Caco-2 (cell line): Measurements from ENCODE around the gene MAP7. TPM values are rescaled to one million over a fixed set of nuclear protein-coding genes. Genes with fewer than 3 reads are reported as not detected.

Experiments
- BruUV-seq: library from RNA; stranded (reverse); fragments of 400-500 nt; replicated peaks from 2 replicates; lab custom pipeline; 2021; lab: Mats Ljungman, UMichigan
- CTCF ChIA-PET: fragments of 300-600 bp; sonication (Branson Sonifier 250); formaldehyde crosslinking; loops from one replicate; lab custom pipeline; 2022; ENCODE audit warnings: antibody characterized with exemption; lab: Charles Lee
- POLR2A ChIA-PET: fragments of 300-600 bp; sonication (Branson Sonifier 250); formaldehyde crosslinking; loops from one replicate; lab custom pipeline; 2022; ENCODE audit warnings: antibody characterized with exemption; lab: Charles Lee
- DNase-seq, 2 experiments: peaks; one replicate each; pipeline versions ENCODE4 v3.0.0 to v3.0.0-alpha.2; 2020 to 2022
- H3K27me3 ChIP-seq: replicated peaks from 2 replicates; pipeline ENCODE4 v1.6.0; 2011; ENCODE audit warnings: low read length; ENCODE audit not compliant: control insufficient read depth, insufficient read depth
- H3K36me3 ChIP-seq: 2 replicates; pipeline ENCODE4 v1.5.1; 2011; ENCODE audit warnings: low read length; ENCODE audit not compliant: control insufficient read depth, insufficient read depth
- H3K4me1 ChIP-seq: fragments of 250-450 bp; sonication (Bioruptor Pico); 2 replicates; pipeline ENCODE4 v1.5.1; 2020; ENCODE audit warnings: mild to moderate bottlenecking
- H3K4me3 ChIP-seq: 2 replicates; pipeline ENCODE4 v1.5.1; 2011; ENCODE audit warnings: low read depth, mild to moderate bottlenecking, control low read depth, low read length
- H3K9me3 ChIP-seq: fragments of 250-450 bp; sonication (Bioruptor Pico); 2 replicates; pipeline ENCODE4 v1.5.1; 2020; ENCODE audit warnings: mild to moderate bottlenecking, moderate library complexity
- H3K27ac Mint-ChIP-seq: one replicate; pipeline ENCODE4 v1.8.0; 2022; ENCODE audit warnings: mixed read lengths; ENCODE audit not compliant: unreplicated experiment
- H3K27me3 Mint-ChIP-seq: one replicate; pipeline ENCODE4 v1.8.0; 2022; ENCODE audit warnings: mixed read lengths; ENCODE audit not compliant: insufficient read depth, unreplicated experiment
- H3K36me3 Mint-ChIP-seq: one replicate; pipeline ENCODE4 v1.8.0; 2022; ENCODE audit warnings: mild to moderate bottlenecking, mixed read lengths; ENCODE audit not compliant: insufficient read depth, unreplicated experiment
- H3K4me1 Mint-ChIP-seq: one replicate; pipeline ENCODE4 v1.8.0; 2022; ENCODE audit warnings: low read depth, mixed read lengths; ENCODE audit not compliant: unreplicated experiment
- H3K4me3 Mint-ChIP-seq: one replicate; pipeline ENCODE4 v1.8.0; 2022; ENCODE audit warnings: mild to moderate bottlenecking, moderate library complexity, mixed read lengths; ENCODE audit not compliant: unreplicated experiment
- H3K9me3 Mint-ChIP-seq: one replicate; pipeline ENCODE4 v1.8.0; 2022; ENCODE audit warnings: mixed read lengths; ENCODE audit not compliant: unreplicated experiment
- intact Hi-C: fragments of 100-400 bp; cut with micrococcal nuclease; formaldehyde crosslinking; loops from one replicate; pipeline ENCODE4 v1.10.0; 2022; ENCODE audit not compliant: unreplicated experiment
- total RNA-seq: library from RNA; stranded (reverse); gene quantifications from 2 replicates; pipeline ENCODE4 v1.2.3, GENCODE V29; 2022
- TF ChIP-seq, protein P1 (sequence below), 2 experiments: fragments of 200-600 bp in 1 of 2; IDR thresholded peaks; 1 replicate in 1 of 2; 2 replicates in 1 of 2; pipeline versions ENCODE4 v1.5.1 to v1.8.0; 2011 to 2022; ENCODE audit warnings: antibody characterized with exemption in 1 of 2, control low read depth in 1 of 2, inconsistent platforms in 1 of 2, low read depth in 1 of 2, low read length in 1 of 2, mild to moderate bottlenecking in 1 of 2, moderate library complexity in 1 of 2; ENCODE audit not compliant: insufficient read depth in 1 of 2, severe bottlenecking in 1 of 2, unreplicated experiment in 1 of 2

The MAP7 gene
- total RNA-seq, 1 experiment from 2014 or later, result 55.3 TPM

DNA sequence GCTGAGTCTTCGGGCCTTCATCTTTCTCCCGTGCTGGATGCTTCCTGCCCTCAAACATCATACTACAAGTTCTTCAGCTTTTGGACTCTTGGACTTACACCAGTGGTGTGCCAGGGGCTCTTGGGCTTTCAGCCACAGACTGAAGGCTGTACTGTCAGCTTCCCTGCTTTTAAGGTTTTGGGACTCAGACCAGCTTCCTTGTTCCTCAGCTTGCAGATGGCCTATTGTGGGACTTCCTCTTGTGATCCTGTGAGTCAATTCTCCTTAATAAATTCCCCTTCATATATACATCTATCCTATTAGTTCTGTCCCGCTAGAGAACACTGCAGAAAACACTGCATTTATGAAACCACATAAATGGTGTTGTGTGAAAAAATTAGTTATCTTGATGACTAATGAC, 246.7 kb downstream of the MAP7 start:
- DNase-seq, result no peak
- Histone ChIP-seq H3K4me1 (no peaks in the 10 kb centered on the region), H3K9me3 (no peaks in the 10 kb centered on the region), H3K4me3 (no peak overlapping the region), H3K27me3 (no peaks in the 10 kb centered on the region; the same call in 1 of the 2 replicates), H3K36me3 (no peaks in the 10 kb centered on the region)
- no TSS peak for BruUV-seq
- intact Hi-C loops, result no loop called here
- H3K9me3 Mint-ChIP-seq, result no peaks in the 10 kb centered on the region
- CTCF ChIA-PET, result no interaction called here
- H3K4me3 Mint-ChIP-seq, result no peak overlapping the region
- peaks cover 4% of the 10 kb centered on the region for H3K27me3 Mint-ChIP-seq
- no peak overlapping the region for H3K27ac Mint-ChIP-seq
- POLR2A ChIA-PET, result no interaction called here
- TF ChIP-seq, protein P1, sequence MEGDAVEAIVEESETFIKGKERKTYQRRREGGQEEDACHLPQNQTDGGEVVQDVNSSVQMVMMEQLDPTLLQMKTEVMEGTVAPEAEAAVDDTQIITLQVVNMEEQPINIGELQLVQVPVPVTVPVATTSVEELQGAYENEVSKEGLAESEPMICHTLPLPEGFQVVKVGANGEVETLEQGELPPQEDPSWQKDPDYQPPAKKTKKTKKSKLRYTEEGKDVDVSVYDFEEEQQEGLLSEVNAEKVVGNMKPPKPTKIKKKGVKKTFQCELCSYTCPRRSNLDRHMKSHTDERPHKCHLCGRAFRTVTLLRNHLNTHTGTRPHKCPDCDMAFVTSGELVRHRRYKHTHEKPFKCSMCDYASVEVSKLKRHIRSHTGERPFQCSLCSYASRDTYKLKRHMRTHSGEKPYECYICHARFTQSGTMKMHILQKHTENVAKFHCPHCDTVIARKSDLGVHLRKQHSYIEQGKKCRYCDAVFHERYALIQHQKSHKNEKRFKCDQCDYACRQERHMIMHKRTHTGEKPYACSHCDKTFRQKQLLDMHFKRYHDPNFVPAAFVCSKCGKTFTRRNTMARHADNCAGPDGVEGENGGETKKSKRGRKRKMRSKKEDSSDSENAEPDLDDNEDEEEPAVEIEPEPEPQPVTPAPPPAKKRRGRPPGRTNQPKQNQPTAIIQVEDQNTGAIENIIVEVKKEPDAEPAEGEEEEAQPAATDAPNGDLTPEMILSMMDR (IDR thresholded peaks at IDR 0.05; ENCODE audit: insufficient read depth in 1 of 2, low read depth in 1 of 2, low read length in 1 of 2, severe bottlenecking in 1 of 2, unreplicated experiment in 1 of 2), result no peak
- no peaks in the 10 kb centered on the region for H3K4me1 Mint-ChIP-seq
- no peaks in the 10 kb centered on the region for H3K36me3 Mint-ChIP-seq

DNA sequence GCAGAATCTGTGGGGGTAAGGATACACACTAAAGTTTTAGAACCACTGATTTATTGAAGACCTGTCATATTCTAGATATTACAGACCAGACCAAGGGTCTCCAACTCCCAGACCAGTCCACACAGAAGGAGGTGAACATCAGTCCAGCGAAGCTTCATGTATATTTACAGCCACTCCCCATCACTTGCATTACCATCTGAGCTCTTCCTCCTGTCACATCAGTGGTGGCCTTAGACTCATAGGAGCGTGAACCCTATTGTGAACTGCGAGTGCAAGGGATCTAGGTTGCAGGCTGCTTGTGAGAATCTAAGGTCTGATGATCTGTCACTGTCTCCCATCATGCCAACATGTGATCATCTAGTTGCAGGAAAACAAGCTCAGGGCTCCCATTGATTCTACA, 255.6 kb downstream of the MAP7 start:
- no peaks in the 10 kb centered on the region for H3K4me1 Mint-ChIP-seq
- TF ChIP-seq, protein P1 (IDR thresholded peaks at IDR 0.05; ENCODE audit: insufficient read depth in 1 of 2, low read depth in 1 of 2, low read length in 1 of 2, severe bottlenecking in 1 of 2, unreplicated experiment in 1 of 2), result no peak
- no peak overlapping the region for H3K27ac Mint-ChIP-seq
- Histone ChIP-seq H3K4me3 (no peak overlapping the region), H3K27me3 (no peaks in the 10 kb centered on the region), H3K4me1 (no peaks in the 10 kb centered on the region), H3K36me3 (no peaks in the 10 kb centered on the region), H3K9me3 (no peaks in the 10 kb centered on the region)
- H3K27me3 Mint-ChIP-seq, result no peaks in the 10 kb centered on the region
- peaks cover 7% of the 10 kb centered on the region for H3K36me3 Mint-ChIP-seq
- DNase-seq, result no peak
- no peak overlapping the region for H3K4me3 Mint-ChIP-seq
- intact Hi-C loops, result no loop called here
- ChIA-PET CTCF (no interaction called here), POLR2A (no interaction called here)
- no TSS peak for BruUV-seq
- no peaks in the 10 kb centered on the region for H3K9me3 Mint-ChIP-seq

Other genes with a start within 250 kb of the MAP7 start
- 2.1 and 2.3 TPM in 2 replicates for gene MAP3K5, start 242.1 kb upstream of the MAP7 start, total RNA-seq